Type B pancreatic cell (in vitro differentiated cells): ENCODE data around the gene HVCN1. TPM values are rescaled to one million over a fixed set of nuclear protein-coding genes. Genes with fewer than 3 reads are reported as not detected.
"Not testable (repeated sequence)": the region's sequence is repeated elsewhere in the genome, so short reads cannot be mapped to it uniquely, and the experiment has no call there.

Experiments
- DNase-seq: peaks from one replicate; pipeline ENCODE4 v3.0.0; 2021; ENCODE audit warnings: mixed read lengths; ENCODE audit not compliant: unreplicated experiment; ENCODE audit errors: extremely low spot score
- H3K27ac Mint-ChIP-seq: 2 replicates; pipeline ENCODE4 v1.8.0; 2021; ENCODE audit warnings: mild to moderate bottlenecking, mixed read lengths
- H3K27me3 Mint-ChIP-seq: 2 replicates; pipeline ENCODE4 v1.8.0; 2021; ENCODE audit warnings: mixed read lengths
- H3K36me3 Mint-ChIP-seq: 2 replicates; pipeline ENCODE4 v1.8.0; 2021; ENCODE audit warnings: mixed read lengths
- H3K4me1 Mint-ChIP-seq: one replicate; pipeline ENCODE4 v1.8.0; 2021; ENCODE audit warnings: mixed read lengths; ENCODE audit not compliant: unreplicated experiment
- H3K4me3 Mint-ChIP-seq: 2 replicates; pipeline ENCODE4 v1.8.0; 2021; ENCODE audit warnings: mild to moderate bottlenecking, mixed read lengths
- H3K9me3 Mint-ChIP-seq: 2 replicates; pipeline ENCODE4 v1.8.0; 2021; ENCODE audit warnings: mixed read lengths
- CTCF ChIP-seq: fragments of 200-600 bp; sonication (generic); conservative IDR thresholded peaks from 2 replicates; pipeline ENCODE4 v1.5.0; 2021; ENCODE audit warnings: antibody characterized with exemption, mild to moderate bottlenecking
- long read RNA-seq: library from polyadenylated mRNA; unstranded; transcript quantifications from one replicate; pipeline ENCODE4 v2.0.0, GENCODE V29; 2020
- total RNA-seq: library from RNA; stranded (reverse); gene quantifications from 2 replicates; pipeline ENCODE4 v1.2.1, GENCODE V29; 2021; ENCODE audit warnings: low replicate concordance

Gene HVCN1
- total RNA-seq: 0.64 and 3.1 TPM in 2 replicates
- long read RNA-seq, partial matches to known transcripts: 0 of 2 reads
- long read RNA-seq, other reads (novel, unspliced or antisense): 2 of 2 reads

- H3K27me3 Mint-ChIP-seq: peaks cover 42% of the 10 kb centered on the region
- peaks cover 14% of the 10 kb centered on the region for H3K4me1 Mint-ChIP-seq
- H3K4me3 Mint-ChIP-seq: peak within 1 kb of the TSS; percentile 92
- peak within 1 kb of the TSS; percentile 70 for H3K27ac Mint-ChIP-seq
- H3K36me3 Mint-ChIP-seq: no peaks in the 10 kb centered on the region
- no peak for TF ChIP-seq CTCF
- DNase-seq: peak; percentile 73
- no peaks in the 10 kb centered on the region for H3K9me3 Mint-ChIP-seq
Measured at GRCh38 chr12:110688446-110689280, at the start of gene HVCN1. HVCN1 (minus strand) TSS chr12:110689115; CDS start chr12:110683245, 5,870 bp downstream.

GRCh38 chr12:110737532-110737931, 48.6 kb upstream of the HVCN1 start:
- no peak for TF ChIP-seq CTCF
- H3K36me3 Mint-ChIP-seq: peaks cover 12% of the 10 kb centered on the region
- H3K27me3 Mint-ChIP-seq: no peaks in the 10 kb centered on the region
- H3K4me3 Mint-ChIP-seq: no peak overlapping the region
- peaks cover 47% of the 10 kb centered on the region for H3K4me1 Mint-ChIP-seq
- no peak overlapping the region for H3K27ac Mint-ChIP-seq
- DNase-seq: no peak
- H3K9me3 Mint-ChIP-seq: no peaks in the 10 kb centered on the region

- H3K27ac Mint-ChIP-seq, H3K27me3 Mint-ChIP-seq, H3K4me3 Mint-ChIP-seq, H3K9me3 Mint-ChIP-seq, DNase-seq: not testable (repeated sequence)
- Mint-ChIP-seq H3K36me3 (peaks cover 15% of the 10 kb centered on the region), H3K4me1 (peaks cover 52% of the 10 kb centered on the region)
Measured at GRCh38 chr12:110737016-110737415, 48.1 kb upstream of the HVCN1 start.

GRCh38 chr12:110733900-110734299, 45.0 kb upstream of the HVCN1 start:
- Mint-ChIP-seq H3K27ac (peak overlapping the region; percentile 33), H3K36me3 (peaks cover 29% of the 10 kb centered on the region), H3K9me3 (no peaks in the 10 kb centered on the region), H3K4me1 (peaks cover 36% of the 10 kb centered on the region), H3K4me3 (peak overlapping the region; percentile 5), H3K27me3 (no peaks in the 10 kb centered on the region)
- DNase-seq: no peak
- no peak for TF ChIP-seq CTCF

GRCh38 chr12:110733089-110733715, 44.3 kb upstream of the HVCN1 start:
- TF ChIP-seq CTCF: no peak
- Mint-ChIP-seq H3K9me3 (no peaks in the 10 kb centered on the region), H3K4me3 (no peak overlapping the region), H3K4me1 (peaks cover 29% of the 10 kb centered on the region), H3K27me3 (no peaks in the 10 kb centered on the region), H3K36me3 (peaks cover 34% of the 10 kb centered on the region), H3K27ac (no peak overlapping the region)
- no peak for DNase-seq

GRCh38 chr12:110732572-110732971, 43.7 kb upstream of the HVCN1 start:
- no peak for DNase-seq
- Mint-ChIP-seq H3K27me3 (no peaks in the 10 kb centered on the region), H3K4me3 (no peak overlapping the region), H3K4me1 (peaks cover 23% of the 10 kb centered on the region), H3K9me3 (no peaks in the 10 kb centered on the region), H3K36me3 (peaks cover 38% of the 10 kb centered on the region), H3K27ac (peak overlapping the region; percentile 9)
- no peak for TF ChIP-seq CTCF
